CD4-positive, CD25-positive, alpha-beta regulatory T cell (primary cell): Measurements from ENCODE around the gene MLPH. TPM values are rescaled to one million over a fixed set of nuclear protein-coding genes. Genes with fewer than 3 reads are reported as not detected.

Experiments used
- ATAC-seq, 2 donors: fragments of 150-1000 bp; cut with Tn5 transposase; one replicate each; pipeline ENCODE4 v1.10.0; 2021; ENCODE audit warnings: low read depth in 2 of 2, moderate number of reproducible peaks in 2 of 2, moderate library complexity in 1 of 2
- DNase-seq, 3 donors: peaks; one replicate each; pipeline versions ENCODE4 v3.0.0 to v3.0.0-alpha.2; 2012 to 2022; ENCODE audit warnings: mixed read lengths in 1 of 3
- H3K27ac ChIP-seq: one replicate; pipeline ENCODE4 v1.7.0; 2013; ENCODE audit warnings: mild to moderate bottlenecking, low read length; ENCODE audit not compliant: insufficient read depth, poor library complexity, severe bottlenecking
- H3K27me3 ChIP-seq: one replicate; pipeline ENCODE4 v1.7.0; 2013; ENCODE audit warnings: low read length; ENCODE audit not compliant: control insufficient read depth, insufficient read depth
- H3K36me3 ChIP-seq: one replicate; pipeline ENCODE4 v1.7.0; 2013; ENCODE audit warnings: mild to moderate bottlenecking, low read length, moderate library complexity; ENCODE audit not compliant: control insufficient read depth, insufficient read depth
- H3K4me1 ChIP-seq: 2 replicates; pipeline ENCODE4 v1.7.0; 2013; ENCODE audit warnings: mild to moderate bottlenecking, low read length; ENCODE audit not compliant: insufficient read depth, control insufficient read depth, poor library complexity, severe bottlenecking
- H3K4me3 ChIP-seq: one replicate; pipeline ENCODE4 v1.7.0; 2013; ENCODE audit warnings: low read depth, mild to moderate bottlenecking, low read length, moderate library complexity
- H3K9me3 ChIP-seq, 2 experiments: 1 replicate in 1 of 2; 2 replicates in 1 of 2; pipeline ENCODE4 v1.7.0; 2013; ENCODE audit warnings: low read length in 2 of 2, mild to moderate bottlenecking in 1 of 2, moderate library complexity in 1 of 2; ENCODE audit not compliant: control insufficient read depth in 2 of 2
- H3K27ac Mint-ChIP-seq, 3 donors: one replicate each; pipeline ENCODE4 v1.8.0; 2020 to 2022; ENCODE audit warnings: mild to moderate bottlenecking in 3 of 3, mixed read lengths in 3 of 3, moderate library complexity in 2 of 3
- H3K27me3 Mint-ChIP-seq: one replicate; pipeline ENCODE4 v1.8.0; 2022; ENCODE audit warnings: mild to moderate bottlenecking, mixed read lengths
- H3K36me3 Mint-ChIP-seq: one replicate; pipeline ENCODE4 v1.8.0; 2020; ENCODE audit warnings: mixed read lengths
- H3K4me1 Mint-ChIP-seq, 4 donors: one replicate each; pipeline ENCODE4 v1.8.0; 2020 to 2022; ENCODE audit warnings: mixed read lengths in 4 of 4, mild to moderate bottlenecking in 1 of 4
- H3K4me3 Mint-ChIP-seq, 4 donors: one replicate each; pipeline ENCODE4 v1.8.0; 2020 to 2022; ENCODE audit warnings: mild to moderate bottlenecking in 4 of 4, mixed read lengths in 4 of 4, moderate library complexity in 3 of 4
- H3K9me3 Mint-ChIP-seq, 7 donors: one replicate each; pipeline ENCODE4 v1.8.0; 2020 to 2022; ENCODE audit warnings: mixed read lengths in 7 of 7, mild to moderate bottlenecking in 3 of 7, moderate library complexity in 2 of 7
- polyA plus RNA-seq, 4 donors: library from polyadenylated mRNA; unstranded; fragments of 300-500 nt; fragmentation: Illumina TruSeq; gene quantifications; one replicate each; pipeline ENCODE4 v1.2.3, GENCODE V29; 2021
- total RNA-seq: library from RNA; stranded (reverse); gene quantifications from one replicate; pipeline ENCODE4 v1.2.3, GENCODE V29; 2022

MLPH gene
- total and polyA plus RNA-seq, 5 donors from 2014 or later: 0.47 TPM; not detected in 4

DNA sequence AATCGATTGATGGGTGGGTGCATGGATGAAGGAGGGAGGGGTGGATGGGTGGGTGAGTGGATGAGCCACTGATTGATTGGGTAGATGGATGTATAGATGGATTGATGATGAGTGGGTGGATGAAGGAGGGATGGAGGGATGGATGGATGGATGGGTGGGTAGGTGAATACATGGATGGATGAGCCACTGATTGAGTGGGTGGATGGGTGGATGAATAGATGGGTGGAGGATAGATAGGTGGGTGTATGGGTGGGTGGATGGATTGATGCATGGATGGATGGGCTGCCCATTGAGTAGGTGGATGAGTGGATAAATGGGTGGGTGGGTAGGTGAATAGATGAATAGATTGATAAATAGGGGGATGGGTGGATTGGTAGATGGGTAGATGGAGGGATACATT is 30.9 kb downstream of the MLPH start:
- Mint-ChIP-seq H3K4me3 (no peak overlapping the region), H3K27me3 (no peaks in the 10 kb centered on the region), H3K9me3 (no peaks in the 10 kb centered on the region), H3K4me1 (no peaks in the 10 kb centered on the region), H3K36me3 (no peaks in the 10 kb centered on the region), H3K27ac (no peak overlapping the region)
- no peak for DNase-seq
- Histone ChIP-seq H3K27ac (no peak overlapping the region), H3K4me1 (no peaks in the 10 kb centered on the region), H3K27me3 (no peaks in the 10 kb centered on the region), H3K36me3 (no peaks in the 10 kb centered on the region), H3K9me3 (no peaks in the 10 kb centered on the region), H3K4me3 (no peak overlapping the region)
- ATAC-seq: no peak

DNA sequence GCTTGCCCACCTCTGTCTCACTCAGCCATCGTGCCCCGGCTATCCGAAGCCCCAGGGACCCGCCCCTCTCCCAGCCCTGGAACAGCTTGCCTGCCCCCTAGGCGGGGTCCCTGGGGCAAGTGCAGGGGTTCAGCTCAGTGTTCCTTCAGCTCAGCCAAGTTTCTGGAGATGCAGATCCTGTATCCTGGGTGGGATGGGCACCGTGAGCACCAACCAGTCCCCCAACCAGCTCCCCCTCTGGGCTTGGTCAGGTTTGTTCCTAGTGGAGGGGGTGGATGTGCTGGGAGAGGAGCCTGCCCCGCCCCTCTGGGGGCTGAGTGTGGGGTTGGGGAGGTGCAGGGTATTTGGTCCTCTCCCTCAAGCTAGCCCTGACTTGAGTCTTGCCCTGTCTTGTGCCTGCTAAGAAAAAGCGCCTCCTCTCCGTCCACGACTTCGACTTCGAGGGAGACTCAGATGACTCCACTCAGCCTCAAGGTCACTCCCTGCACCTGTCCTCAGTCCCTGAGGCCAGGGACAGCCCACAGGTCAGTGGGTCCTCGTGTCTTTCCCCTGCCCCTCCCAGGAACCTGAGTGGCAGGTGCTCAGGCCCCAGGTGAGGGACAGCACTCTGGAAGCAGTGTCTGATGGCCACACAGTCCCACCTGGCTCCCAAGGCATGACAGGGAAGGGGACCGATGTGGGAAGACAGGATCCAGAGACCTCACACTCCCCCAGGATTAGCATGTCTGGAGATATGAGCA is 32.6 kb downstream of the MLPH start:
- no peak overlapping the region for H3K4me3 ChIP-seq
- no peaks in the 10 kb centered on the region for H3K4me1 Mint-ChIP-seq
- no peaks in the 10 kb centered on the region for H3K27me3 Mint-ChIP-seq
- ATAC-seq: no peak
- no peak overlapping the region for H3K27ac ChIP-seq
- no peaks in the 10 kb centered on the region for H3K27me3 ChIP-seq
- no peaks in the 10 kb centered on the region for H3K36me3 Mint-ChIP-seq
- H3K4me1 ChIP-seq: no peaks in the 10 kb centered on the region
- no peaks in the 10 kb centered on the region for H3K9me3 Mint-ChIP-seq
- DNase-seq: no peak
- H3K36me3 ChIP-seq: no peaks in the 10 kb centered on the region
- H3K9me3 ChIP-seq: no peaks in the 10 kb centered on the region
- no peak overlapping the region for H3K27ac Mint-ChIP-seq
- H3K4me3 Mint-ChIP-seq: no peak overlapping the region

- H3K4me3 Mint-ChIP-seq: no peak overlapping the region
These were observed 33.2 kb downstream of the MLPH start for GRCh38 chr2:237520290-237520689.

GRCh38 chr2:237524631-237525030 is 37.6 kb downstream of the MLPH start:
- no peak overlapping the region for H3K4me3 ChIP-seq
- no peak overlapping the region for H3K27ac ChIP-seq
- no peaks in the 10 kb centered on the region for H3K27me3 Mint-ChIP-seq
- no peaks in the 10 kb centered on the region for H3K9me3 ChIP-seq
- no peaks in the 10 kb centered on the region for H3K4me1 ChIP-seq
- H3K4me1 Mint-ChIP-seq: no peaks in the 10 kb centered on the region
- H3K9me3 Mint-ChIP-seq: no peaks in the 10 kb centered on the region
- no peaks in the 10 kb centered on the region for H3K36me3 Mint-ChIP-seq
- H3K36me3 ChIP-seq: no peaks in the 10 kb centered on the region
- no peak for DNase-seq
- H3K27ac Mint-ChIP-seq: no peak overlapping the region
- no peak overlapping the region for H3K4me3 Mint-ChIP-seq
- no peaks in the 10 kb centered on the region for H3K27me3 ChIP-seq
- ATAC-seq: no peak

More at GRCh38 chr2:237520290-237520689, 33.2 kb downstream of the MLPH start:
- H3K9me3 Mint-ChIP-seq: no peaks in the 10 kb centered on the region
- H3K9me3 ChIP-seq: no peaks in the 10 kb centered on the region
- H3K27me3 Mint-ChIP-seq: no peaks in the 10 kb centered on the region
- H3K4me1 Mint-ChIP-seq: no peaks in the 10 kb centered on the region
- no peak for ATAC-seq
- no peak overlapping the region for H3K4me3 ChIP-seq
- no peaks in the 10 kb centered on the region for H3K4me1 ChIP-seq
- no peaks in the 10 kb centered on the region for H3K27me3 ChIP-seq
- no peaks in the 10 kb centered on the region for H3K36me3 ChIP-seq
- H3K27ac Mint-ChIP-seq: no peak overlapping the region
- no peak for DNase-seq
- H3K27ac ChIP-seq: no peak overlapping the region
- no peaks in the 10 kb centered on the region for H3K36me3 Mint-ChIP-seq

GRCh38 chr2:237525559-237526157 is 38.6 kb downstream of the MLPH start:
- no peaks in the 10 kb centered on the region for H3K4me1 Mint-ChIP-seq
- Histone ChIP-seq H3K4me3 (no peak overlapping the region), H3K9me3 (no peaks in the 10 kb centered on the region), H3K36me3 (no peaks in the 10 kb centered on the region), H3K27ac (no peak overlapping the region), H3K27me3 (no peaks in the 10 kb centered on the region), H3K4me1 (no peaks in the 10 kb centered on the region)
- H3K9me3 Mint-ChIP-seq: no peaks in the 10 kb centered on the region
- no peak overlapping the region for H3K27ac Mint-ChIP-seq
- H3K4me3 Mint-ChIP-seq: no peak overlapping the region
- H3K36me3 Mint-ChIP-seq: no peaks in the 10 kb centered on the region
- DNase-seq (no peak), ATAC-seq (no peak)
- no peaks in the 10 kb centered on the region for H3K27me3 Mint-ChIP-seq

DNA sequence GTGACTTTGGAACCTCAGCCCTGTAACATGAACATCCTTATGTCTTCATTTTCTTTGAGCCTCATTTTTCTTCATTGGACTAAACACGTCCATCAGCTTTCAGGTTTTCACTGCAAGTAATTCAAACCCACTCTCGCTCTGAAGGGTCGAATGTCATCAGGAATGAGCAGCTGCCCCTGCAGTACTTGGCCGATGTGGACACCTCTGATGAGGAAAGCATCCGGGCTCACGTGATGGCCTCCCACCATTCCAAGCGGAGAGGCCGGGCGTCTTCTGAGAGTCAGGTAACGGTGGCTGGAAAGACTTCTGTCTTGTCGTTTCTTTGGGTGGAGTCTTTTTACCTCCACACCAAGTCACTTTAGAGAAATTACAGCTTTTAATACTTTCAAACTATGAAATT is 40.2 kb downstream of the MLPH start:
- Mint-ChIP-seq H3K4me3 (no peak overlapping the region), H3K27me3 (no peaks in the 10 kb centered on the region), H3K27ac (no peak overlapping the region), H3K4me1 (no peaks in the 10 kb centered on the region), H3K36me3 (no peaks in the 10 kb centered on the region), H3K9me3 (no peaks in the 10 kb centered on the region)
- H3K27ac ChIP-seq: no peak overlapping the region
- H3K4me3 ChIP-seq: no peak overlapping the region
- ATAC-seq (no peak), DNase-seq (no peak)
- H3K27me3 ChIP-seq: no peaks in the 10 kb centered on the region
- H3K36me3 ChIP-seq: no peaks in the 10 kb centered on the region
- H3K4me1 ChIP-seq: no peaks in the 10 kb centered on the region
- no peaks in the 10 kb centered on the region for H3K9me3 ChIP-seq

DNA sequence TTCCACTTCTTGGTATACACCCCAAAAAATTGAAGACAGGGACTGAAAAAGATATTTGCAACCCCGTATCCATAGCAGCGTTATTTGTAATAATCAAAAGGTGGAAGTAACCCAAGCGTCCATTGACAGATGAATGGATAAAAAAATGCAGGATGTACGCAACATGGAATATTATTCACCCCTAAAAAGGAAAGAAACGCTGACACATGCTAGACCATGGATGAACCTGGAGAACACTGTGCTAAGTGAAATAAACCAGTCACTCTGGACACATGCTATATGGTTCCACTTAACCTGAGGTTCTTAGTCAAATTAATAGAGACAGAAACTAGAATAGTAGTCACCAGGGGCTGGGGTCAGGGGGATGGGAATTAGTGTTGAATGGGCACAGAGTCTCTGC is 40.7 kb downstream of the MLPH start:
- DNase-seq (no peak), ATAC-seq (no peak)
- Mint-ChIP-seq H3K4me3 (no peak overlapping the region), H3K36me3 (no peaks in the 10 kb centered on the region), H3K4me1 (no peaks in the 10 kb centered on the region), H3K27ac (no peak overlapping the region), H3K27me3 (no peaks in the 10 kb centered on the region), H3K9me3 (no peaks in the 10 kb centered on the region)
- H3K36me3 ChIP-seq: no peaks in the 10 kb centered on the region
- H3K27ac ChIP-seq: no peak overlapping the region
- no peaks in the 10 kb centered on the region for H3K4me1 ChIP-seq
- H3K4me3 ChIP-seq: no peak overlapping the region
- no peaks in the 10 kb centered on the region for H3K27me3 ChIP-seq
- no peaks in the 10 kb centered on the region for H3K9me3 ChIP-seq
